Gastroesophageal sphincter (tissue), 3 donors: ENCODE results near the gene PPP4R4.

Source experiments
- EP300 ChIP-seq: sonication (generic); formaldehyde crosslinking; IDR thresholded peaks from one replicate; pipeline ENCODE4 v1.6.1; 2017; ENCODE audit warnings: antibody characterized with exemption, mild to moderate bottlenecking
- POLR2A ChIP-seq, 2 donors: fragments of 450-650 bp; IDR thresholded peaks; one replicate each; pipeline ENCODE4 v1.6.1; 2017; ENCODE audit warnings: antibody characterized with exemption in 2 of 2, mild to moderate bottlenecking in 2 of 2, moderate library complexity in 1 of 2
- POLR2AphosphoS5 ChIP-seq: sonication (generic); formaldehyde crosslinking; IDR thresholded peaks from one replicate; pipeline ENCODE4 v1.6.1; 2017; ENCODE audit warnings: antibody characterized with exemption
- TF ChIP-seq, protein P1 (sequence below), 4 experiments: fragments of 200-600 bp in 2 of 4; fragments of 450-650 bp in 2 of 4; sonication (generic) in 1 of 4; IDR thresholded peaks; one replicate each; pipeline ENCODE4 v1.5.1; 2017 to 2019; ENCODE audit warnings: antibody characterized with exemption in 4 of 4, mild to moderate bottlenecking in 2 of 4, moderate library complexity in 2 of 4

DNA sequence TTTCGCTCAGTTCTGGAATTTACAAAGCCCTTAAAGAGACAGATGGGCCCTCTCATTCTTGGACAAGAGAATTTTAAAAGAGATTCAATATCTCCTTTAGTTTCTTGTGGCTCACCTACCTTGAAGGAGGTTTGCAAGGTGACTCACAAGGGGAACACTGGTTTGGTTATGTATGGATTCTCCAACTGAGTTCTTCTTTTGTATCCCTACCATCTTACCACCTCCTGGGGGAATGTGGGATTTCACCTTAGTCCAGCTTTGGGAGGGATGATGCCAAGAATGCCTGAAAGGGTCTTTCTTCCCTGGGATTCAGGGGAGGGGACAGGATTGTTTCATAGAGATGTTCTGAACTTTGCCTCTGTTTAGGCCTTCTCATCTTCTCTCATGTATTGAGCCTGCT is 3.7 kb downstream of the PPP4R4 start:
- TF ChIP-seq, protein P1, sequence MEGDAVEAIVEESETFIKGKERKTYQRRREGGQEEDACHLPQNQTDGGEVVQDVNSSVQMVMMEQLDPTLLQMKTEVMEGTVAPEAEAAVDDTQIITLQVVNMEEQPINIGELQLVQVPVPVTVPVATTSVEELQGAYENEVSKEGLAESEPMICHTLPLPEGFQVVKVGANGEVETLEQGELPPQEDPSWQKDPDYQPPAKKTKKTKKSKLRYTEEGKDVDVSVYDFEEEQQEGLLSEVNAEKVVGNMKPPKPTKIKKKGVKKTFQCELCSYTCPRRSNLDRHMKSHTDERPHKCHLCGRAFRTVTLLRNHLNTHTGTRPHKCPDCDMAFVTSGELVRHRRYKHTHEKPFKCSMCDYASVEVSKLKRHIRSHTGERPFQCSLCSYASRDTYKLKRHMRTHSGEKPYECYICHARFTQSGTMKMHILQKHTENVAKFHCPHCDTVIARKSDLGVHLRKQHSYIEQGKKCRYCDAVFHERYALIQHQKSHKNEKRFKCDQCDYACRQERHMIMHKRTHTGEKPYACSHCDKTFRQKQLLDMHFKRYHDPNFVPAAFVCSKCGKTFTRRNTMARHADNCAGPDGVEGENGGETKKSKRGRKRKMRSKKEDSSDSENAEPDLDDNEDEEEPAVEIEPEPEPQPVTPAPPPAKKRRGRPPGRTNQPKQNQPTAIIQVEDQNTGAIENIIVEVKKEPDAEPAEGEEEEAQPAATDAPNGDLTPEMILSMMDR (IDR thresholded peaks at IDR 0.05): no peak
- TF ChIP-seq EP300: no peak
- no peak for TF ChIP-seq POLR2A (IDR thresholded peaks at IDR 0.05)
- no peak for TF ChIP-seq POLR2AphosphoS5
